Limb (tissue), 2 donors: ENCODE results near the gene B4GALT5.
"Not testable (repeated sequence)": the region's sequence is repeated elsewhere in the genome, so short reads cannot be mapped to it uniquely, and the experiment has no call there.

Source experiments
- DNase-seq, 2 donors: peaks; one replicate each; pipeline ENCODE4 v3.0.0-alpha.2; 2016; ENCODE audit errors: extremely low spot score in 2 of 2

B4GALT5 gene

GRCh38 chr20:49681850-49682216, 31.8 kb downstream of the B4GALT5 start:
- no peak for DNase-seq

- DNase-seq: no peak
These were observed 33.2 kb downstream of the B4GALT5 start for GRCh38 chr20:49680484-49680883.

- DNase-seq: no peak
These were observed 34.0 kb downstream of the B4GALT5 start for GRCh38 chr20:49679634-49680033.

- no peak for DNase-seq
These were observed 35.6 kb downstream of the B4GALT5 start for GRCh38 chr20:49677777-49678758.

- no peak for DNase-seq
These were observed 36.9 kb downstream of the B4GALT5 start for GRCh38 chr20:49676581-49677291.

- no peak for DNase-seq
These were observed 38.1 kb downstream of the B4GALT5 start for GRCh38 chr20:49675368-49676151.

GRCh38 chr20:49674383-49675352, 39.0 kb downstream of the B4GALT5 start:
- no peak for DNase-seq

- no peak for DNase-seq
These were observed 41.5 kb downstream of the B4GALT5 start for GRCh38 chr20:49672096-49672664.

- no peak for DNase-seq
These were observed 42.2 kb downstream of the B4GALT5 start for GRCh38 chr20:49671433-49671832.

GRCh38 chr20:49669601-49670189, 44.0 kb downstream of the B4GALT5 start:
- no peak for DNase-seq

- not testable (repeated sequence) for DNase-seq
These were observed 44.8 kb downstream of the B4GALT5 start for GRCh38 chr20:49668878-49669195.

- no peak for DNase-seq
These were observed 45.3 kb downstream of the B4GALT5 start for GRCh38 chr20:49668181-49668877.

- DNase-seq: no peak
These were observed 46.8 kb downstream of the B4GALT5 start for GRCh38 chr20:49666911-49667310.

- DNase-seq: no peak
These were observed 47.9 kb downstream of the B4GALT5 start for GRCh38 chr20:49665796-49666195.

- DNase-seq: no peak
These were observed 48.9 kb downstream of the B4GALT5 start for GRCh38 chr20:49664612-49665313.

GRCh38 chr20:49663112-49663511, 50.6 kb downstream of the B4GALT5 start:
- DNase-seq: no peak

GRCh38 chr20:49661560-49662329, 51.9 kb downstream of the B4GALT5 start:
- no peak for DNase-seq

GRCh38 chr20:49660912-49661311, 52.8 kb downstream of the B4GALT5 start:
- no peak for DNase-seq
